ENCODE results near the gene STOX2. TPM values are rescaled to one million over a fixed set of nuclear protein-coding genes. Genes with fewer than 3 reads are reported as not detected.
"Not testable (repeated sequence)": the region's sequence is repeated elsewhere in the genome, so short reads cannot be mapped to it uniquely, and the experiment has no call there.

STOX2 gene
- total RNA-seq, 1 donor = 0.36 TPM

- no peaks in the 10 kb centered on the region for H3K27me3 ChIP-seq (ENCODE audit: insufficient read depth, low read length)
- no peaks in the 10 kb centered on the region for H3K36me3 ChIP-seq (ENCODE audit: insufficient read depth, low read length)
- no peaks in the 10 kb centered on the region for H4K20me1 ChIP-seq (ENCODE audit: insufficient read depth, low read length)
- TF ChIP-seq CTCF (IDR thresholded peaks at IDR 0.05; ENCODE audit: extremely low read depth, low read depth, low read length) = no peak
- H3K79me2 ChIP-seq (ENCODE audit: insufficient read depth, low read length) = no peaks in the 10 kb centered on the region
- H3K4me3 ChIP-seq (ENCODE audit: insufficient read depth, low read length) = no peak overlapping the region
- H2AFZ ChIP-seq (ENCODE audit: low read length) = no peak overlapping the region
- DNase-seq (ENCODE audit: insufficient read length, low spot score, missing footprints) = no peak
- no peak overlapping the region for H3K4me2 ChIP-seq (ENCODE audit: insufficient read depth, low read length)
- no peaks in the 10 kb centered on the region for H3K9me3 ChIP-seq (ENCODE audit: low read depth, low read length)
- no peak overlapping the region for H3K27ac ChIP-seq (ENCODE audit: low read depth, low read length)
- no peaks in the 10 kb centered on the region for H3K4me1 ChIP-seq (ENCODE audit: insufficient read depth, low read length)
Observed at GRCh38 chr4:183940864-183941263, 35.8 kb downstream of the STOX2 start.

- no peak overlapping the region for H3K4me3 ChIP-seq (ENCODE audit: insufficient read depth, low read length)
- no peaks in the 10 kb centered on the region for H3K79me2 ChIP-seq (ENCODE audit: insufficient read depth, low read length)
- no peaks in the 10 kb centered on the region for H3K9me3 ChIP-seq (ENCODE audit: low read depth, low read length)
- H3K4me2 ChIP-seq (ENCODE audit: insufficient read depth, low read length) = no peak overlapping the region
- no peak overlapping the region for H2AFZ ChIP-seq (ENCODE audit: low read length)
- H3K36me3 ChIP-seq (ENCODE audit: insufficient read depth, low read length) = no peaks in the 10 kb centered on the region
- no peaks in the 10 kb centered on the region for H3K4me1 ChIP-seq (ENCODE audit: insufficient read depth, low read length)
- no peaks in the 10 kb centered on the region for H4K20me1 ChIP-seq (ENCODE audit: insufficient read depth, low read length)
- no peak for DNase-seq (ENCODE audit: insufficient read length, low spot score, missing footprints)
- H3K27ac ChIP-seq (ENCODE audit: low read depth, low read length) = no peak overlapping the region
- H3K27me3 ChIP-seq (ENCODE audit: insufficient read depth, low read length) = no peaks in the 10 kb centered on the region
- no peak for TF ChIP-seq CTCF (IDR thresholded peaks at IDR 0.05; ENCODE audit: extremely low read depth, low read depth, low read length)
Observed at GRCh38 chr4:183941964-183942363, 36.9 kb downstream of the STOX2 start.

GRCh38 chr4:183945741-183946140, 40.6 kb downstream of the STOX2 start:
- TF ChIP-seq CTCF (IDR thresholded peaks at IDR 0.05; ENCODE audit: extremely low read depth, low read depth, low read length) = no peak
- H2AFZ ChIP-seq (ENCODE audit: low read length) = no peak overlapping the region
- H3K27me3 ChIP-seq (ENCODE audit: insufficient read depth, low read length) = no peaks in the 10 kb centered on the region
- no peaks in the 10 kb centered on the region for H4K20me1 ChIP-seq (ENCODE audit: insufficient read depth, low read length)
- H3K79me2 ChIP-seq (ENCODE audit: insufficient read depth, low read length) = no peaks in the 10 kb centered on the region
- H3K4me1 ChIP-seq (ENCODE audit: insufficient read depth, low read length) = no peaks in the 10 kb centered on the region
- DNase-seq (ENCODE audit: insufficient read length, low spot score, missing footprints) = no peak
- no peak overlapping the region for H3K4me3 ChIP-seq (ENCODE audit: insufficient read depth, low read length)
- H3K27ac ChIP-seq (ENCODE audit: low read depth, low read length) = no peak overlapping the region
- no peaks in the 10 kb centered on the region for H3K36me3 ChIP-seq (ENCODE audit: insufficient read depth, low read length)
- H3K4me2 ChIP-seq (ENCODE audit: insufficient read depth, low read length) = no peak overlapping the region
- no peaks in the 10 kb centered on the region for H3K9me3 ChIP-seq (ENCODE audit: low read depth, low read length)

GRCh38 chr4:183950536-183950935, 45.4 kb downstream of the STOX2 start:
- no peaks in the 10 kb centered on the region for H3K4me1 ChIP-seq (ENCODE audit: insufficient read depth, low read length)
- no peak overlapping the region for H2AFZ ChIP-seq (ENCODE audit: low read length)
- H3K4me2 ChIP-seq (ENCODE audit: insufficient read depth, low read length) = no peak overlapping the region
- H3K4me3 ChIP-seq (ENCODE audit: insufficient read depth, low read length) = no peak overlapping the region
- H3K27ac ChIP-seq (ENCODE audit: low read depth, low read length) = no peak overlapping the region
- H4K20me1 ChIP-seq (ENCODE audit: insufficient read depth, low read length) = no peaks in the 10 kb centered on the region
- H3K27me3 ChIP-seq (ENCODE audit: insufficient read depth, low read length) = no peaks in the 10 kb centered on the region
- H3K79me2 ChIP-seq (ENCODE audit: insufficient read depth, low read length) = no peaks in the 10 kb centered on the region
- DNase-seq (ENCODE audit: insufficient read length, low spot score, missing footprints) = no peak
- TF ChIP-seq CTCF (IDR thresholded peaks at IDR 0.05; ENCODE audit: extremely low read depth, low read depth, low read length) = no peak
- H3K9me3 ChIP-seq (ENCODE audit: low read depth, low read length) = no peaks in the 10 kb centered on the region
- no peaks in the 10 kb centered on the region for H3K36me3 ChIP-seq (ENCODE audit: insufficient read depth, low read length)

GRCh38 chr4:183952652-183953051, 47.5 kb downstream of the STOX2 start:
- not testable (repeated sequence) for H3K79me2 ChIP-seq (ENCODE audit: insufficient read depth, low read length); DNase-seq (ENCODE audit: insufficient read length, low spot score, missing footprints); H3K4me3 ChIP-seq (ENCODE audit: insufficient read depth, low read length); H3K27ac ChIP-seq (ENCODE audit: low read depth, low read length); H3K4me2 ChIP-seq (ENCODE audit: insufficient read depth, low read length); H2AFZ ChIP-seq (ENCODE audit: low read length); H3K36me3 ChIP-seq (ENCODE audit: insufficient read depth, low read length); H4K20me1 ChIP-seq (ENCODE audit: insufficient read depth, low read length); H3K27me3 ChIP-seq (ENCODE audit: insufficient read depth, low read length); H3K9me3 ChIP-seq (ENCODE audit: low read depth, low read length); H3K4me1 ChIP-seq (ENCODE audit: insufficient read depth, low read length)

Measured in osteoblast (primary cell).